ENCODE data around the gene TARBP1. TPM values are rescaled to one million over a fixed set of nuclear protein-coding genes. Genes with fewer than 3 reads are reported as not detected.

Gene TARBP1
- total and polyA plus RNA-seq, 4 donors, result 11.2 to 48.7 (median 29.9) TPM

DNA sequence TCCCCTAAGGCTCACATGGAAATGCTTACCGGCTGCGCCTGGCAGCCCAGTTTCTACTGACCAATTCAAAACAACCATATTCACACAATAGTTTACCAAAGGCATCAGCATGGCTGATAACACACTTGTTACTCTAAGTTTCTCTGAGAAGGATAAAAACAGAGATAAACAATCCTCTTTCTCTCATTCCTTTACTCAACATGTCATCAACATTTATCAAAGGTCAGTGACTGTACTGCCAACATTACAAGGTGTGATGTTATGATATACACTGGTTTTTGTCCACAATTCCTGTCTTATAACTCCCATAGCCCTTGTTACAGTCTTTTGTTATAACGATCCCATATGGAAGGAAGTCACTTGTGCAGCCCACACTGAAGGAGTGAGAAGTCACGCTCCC, 72.1 kb downstream of the TARBP1 start:
- 86 to 93% methylated on average over 4 of the region's 4 CpGs for WGBS, 2 donors
- Histone ChIP-seq H3K9me3 (ENCODE audit: control insufficient read depth in 4 of 4, insufficient read depth in 3 of 4, low read length in 3 of 4) (no peaks in the 10 kb centered on the region), H3K9ac (ENCODE audit: insufficient read depth in 1 of 2, low read length in 2 of 2) (no peak overlapping the region), H3K36me3 (ENCODE audit: control insufficient read depth in 4 of 4, insufficient read depth in 4 of 4, low read length in 4 of 4) (peaks cover 0 to 6% (median 3%) of the 10 kb centered on the region in 4 donors), H3K4me1 (ENCODE audit: control insufficient read depth in 5 of 5, insufficient read depth in 5 of 5, low read length in 5 of 5) (peaks cover 0 to 8% (median 0%) of the 10 kb centered on the region in 5 donors), H3K27me3 (ENCODE audit: control insufficient read depth in 3 of 3, insufficient read depth in 3 of 3, low read length in 2 of 3) (no peaks in the 10 kb centered on the region), H3K4me3 (no peak overlapping the region), H3K27ac (ENCODE audit: low read depth in 1 of 2, low read length in 1 of 2) (no peak overlapping the region)
- ATAC-seq (ENCODE audit: insufficient read depth, low FRiP score), result no peak
- TF ChIP-seq, protein P1, sequence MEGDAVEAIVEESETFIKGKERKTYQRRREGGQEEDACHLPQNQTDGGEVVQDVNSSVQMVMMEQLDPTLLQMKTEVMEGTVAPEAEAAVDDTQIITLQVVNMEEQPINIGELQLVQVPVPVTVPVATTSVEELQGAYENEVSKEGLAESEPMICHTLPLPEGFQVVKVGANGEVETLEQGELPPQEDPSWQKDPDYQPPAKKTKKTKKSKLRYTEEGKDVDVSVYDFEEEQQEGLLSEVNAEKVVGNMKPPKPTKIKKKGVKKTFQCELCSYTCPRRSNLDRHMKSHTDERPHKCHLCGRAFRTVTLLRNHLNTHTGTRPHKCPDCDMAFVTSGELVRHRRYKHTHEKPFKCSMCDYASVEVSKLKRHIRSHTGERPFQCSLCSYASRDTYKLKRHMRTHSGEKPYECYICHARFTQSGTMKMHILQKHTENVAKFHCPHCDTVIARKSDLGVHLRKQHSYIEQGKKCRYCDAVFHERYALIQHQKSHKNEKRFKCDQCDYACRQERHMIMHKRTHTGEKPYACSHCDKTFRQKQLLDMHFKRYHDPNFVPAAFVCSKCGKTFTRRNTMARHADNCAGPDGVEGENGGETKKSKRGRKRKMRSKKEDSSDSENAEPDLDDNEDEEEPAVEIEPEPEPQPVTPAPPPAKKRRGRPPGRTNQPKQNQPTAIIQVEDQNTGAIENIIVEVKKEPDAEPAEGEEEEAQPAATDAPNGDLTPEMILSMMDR (IDR thresholded peaks at IDR 0.05; ENCODE audit: control extremely low read depth, extremely low read depth), result no peak
- DNase-seq, result no peak

DNA sequence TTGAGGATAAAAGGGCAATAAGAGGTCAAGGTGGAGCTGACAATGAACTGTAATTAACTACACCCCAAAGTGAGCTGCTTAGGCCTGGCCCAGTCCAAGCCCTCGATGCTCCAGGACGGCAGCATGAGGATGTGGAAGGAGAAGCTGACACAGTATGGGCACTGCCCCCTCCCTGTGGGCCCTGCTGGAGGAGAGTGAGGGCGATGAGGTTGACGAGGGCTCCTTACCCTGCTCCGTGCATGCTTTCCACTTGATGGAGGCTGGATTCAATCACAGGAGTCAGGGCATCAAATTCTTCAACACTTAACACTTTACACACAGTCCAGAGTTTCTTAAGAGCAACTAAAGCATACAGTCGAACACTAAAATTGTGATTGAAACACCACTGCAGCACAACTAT, 73.3 kb downstream of the TARBP1 start:
- peaks cover 0 to 6% (median 2%) of the 10 kb centered on the region in 4 donors for H3K36me3 ChIP-seq (ENCODE audit: control insufficient read depth in 4 of 4, insufficient read depth in 4 of 4, low read length in 4 of 4)
- H3K4me3 ChIP-seq, result no peak overlapping the region
- H3K27me3 ChIP-seq (ENCODE audit: control insufficient read depth in 3 of 3, insufficient read depth in 3 of 3, low read length in 2 of 3), result no peaks in the 10 kb centered on the region
- H3K4me1 ChIP-seq (ENCODE audit: control insufficient read depth in 5 of 5, insufficient read depth in 5 of 5, low read length in 5 of 5), result peaks cover 0 to 8% (median 0%) of the 10 kb centered on the region in 5 donors
- ATAC-seq (ENCODE audit: insufficient read depth, low FRiP score) (no peak), DNase-seq (no peak)
- WGBS, 2 donors, result 76 to 77% methylated on average over 6 of the region's 6 CpGs
- H3K9ac ChIP-seq (ENCODE audit: insufficient read depth in 1 of 2, low read length in 2 of 2), result no peak overlapping the region
- TF ChIP-seq, protein P1 (IDR thresholded peaks at IDR 0.05; ENCODE audit: control extremely low read depth, extremely low read depth), result no peak
- H3K9me3 ChIP-seq (ENCODE audit: control insufficient read depth in 4 of 4, insufficient read depth in 3 of 4, low read length in 3 of 4), result no peaks in the 10 kb centered on the region
- H3K27ac ChIP-seq (ENCODE audit: low read depth in 1 of 2, low read length in 1 of 2), result no peak overlapping the region

DNA sequence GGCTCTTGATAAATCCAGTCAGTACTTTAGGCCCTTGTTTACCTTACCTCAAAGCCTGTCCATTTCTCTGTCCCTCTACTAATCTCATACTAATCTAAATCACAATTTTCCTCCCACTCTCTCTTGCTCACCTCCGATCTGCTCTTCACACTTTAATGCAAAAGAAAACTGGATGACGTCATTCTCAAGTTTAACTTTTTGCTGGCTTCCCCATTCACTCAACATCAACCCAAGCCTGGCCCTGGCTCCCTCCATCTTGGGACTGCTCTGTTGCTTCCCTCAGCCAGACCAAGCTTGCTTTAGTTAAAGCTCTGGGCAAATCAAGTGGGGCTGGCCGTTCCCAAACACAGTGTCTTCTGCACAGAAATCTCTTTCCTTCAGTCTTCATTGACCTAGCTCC, 76.0 kb downstream of the TARBP1 start:
- H3K27me3 ChIP-seq (ENCODE audit: control insufficient read depth in 3 of 3, insufficient read depth in 3 of 3, low read length in 2 of 3), result no peaks in the 10 kb centered on the region

More for the DNA sequence above, 76.0 kb downstream of the TARBP1 start:
- H3K27ac ChIP-seq (ENCODE audit: low read depth in 1 of 2, low read length in 1 of 2), result no peak overlapping the region
- H3K9ac ChIP-seq (ENCODE audit: insufficient read depth in 1 of 2, low read length in 2 of 2), result no peak overlapping the region
- H3K4me3 ChIP-seq, result no peak overlapping the region
- H3K4me1 ChIP-seq (ENCODE audit: control insufficient read depth in 5 of 5, insufficient read depth in 5 of 5, low read length in 5 of 5), result peaks cover 0 to 8% (median 0%) of the 10 kb centered on the region in 5 donors
- WGBS, 2 donors, result 88 to 90% methylated on average over 3 of the region's 3 CpGs
- TF ChIP-seq, protein P1 (IDR thresholded peaks at IDR 0.05; ENCODE audit: control extremely low read depth, extremely low read depth), result no peak
- DNase-seq, result no peak
- peaks cover 0 to 2% (median 0%) of the 10 kb centered on the region in 4 donors for H3K36me3 ChIP-seq (ENCODE audit: control insufficient read depth in 4 of 4, insufficient read depth in 4 of 4, low read length in 4 of 4)
- no peak for ATAC-seq (ENCODE audit: insufficient read depth, low FRiP score)
- H3K9me3 ChIP-seq (ENCODE audit: control insufficient read depth in 4 of 4, insufficient read depth in 3 of 4, low read length in 3 of 4), result no peaks in the 10 kb centered on the region
